ENCODE measurements around the gene TRABD2A.

GRCh38 chr2:84807063-84807485 is 73.8 kb downstream of the TRABD2A start:
- TF ChIP-seq CTCF (IDR thresholded peaks at IDR 0.05), result no peak
- no peak for TF ChIP-seq POLR2A (IDR thresholded peaks at IDR 0.05)

Measured in body of pancreas (tissue), 4 donors.